Tibial nerve (tissue), 4 donors: Measurements from ENCODE around the gene PSME3IP1.

ENCODE experiments used
- EP300 ChIP-seq, 2 donors: sonication (generic); formaldehyde crosslinking; IDR thresholded peaks; one replicate each; pipeline ENCODE4 v1.6.1; 2017; ENCODE audit warnings: antibody characterized with exemption in 2 of 2, mild to moderate bottlenecking in 1 of 2
- POLR2A ChIP-seq, 2 donors: fragments of 450-650 bp; IDR thresholded peaks; one replicate each; pipeline ENCODE4 v1.6.1; 2017; ENCODE audit warnings: antibody characterized with exemption in 2 of 2, mild to moderate bottlenecking in 2 of 2, moderate library complexity in 2 of 2
- TF ChIP-seq, protein P1 (sequence below), 5 experiments: fragments of 200-600 bp in 3 of 5; fragments of 450-650 bp in 2 of 5; sonication (generic) in 3 of 5; IDR thresholded peaks; one replicate each; pipeline ENCODE4 v1.5.1; 2016 to 2019; ENCODE audit warnings: antibody characterized with exemption in 5 of 5, mild to moderate bottlenecking in 3 of 5, moderate library complexity in 2 of 5

GRCh38 chr16:57138281-57138935 lies 47.4 kb downstream of the PSME3IP1 start:
- TF ChIP-seq POLR2A (IDR thresholded peaks at IDR 0.05) (no peak), EP300 (IDR thresholded peaks at IDR 0.05) (no peak)
- TF ChIP-seq, protein P1, sequence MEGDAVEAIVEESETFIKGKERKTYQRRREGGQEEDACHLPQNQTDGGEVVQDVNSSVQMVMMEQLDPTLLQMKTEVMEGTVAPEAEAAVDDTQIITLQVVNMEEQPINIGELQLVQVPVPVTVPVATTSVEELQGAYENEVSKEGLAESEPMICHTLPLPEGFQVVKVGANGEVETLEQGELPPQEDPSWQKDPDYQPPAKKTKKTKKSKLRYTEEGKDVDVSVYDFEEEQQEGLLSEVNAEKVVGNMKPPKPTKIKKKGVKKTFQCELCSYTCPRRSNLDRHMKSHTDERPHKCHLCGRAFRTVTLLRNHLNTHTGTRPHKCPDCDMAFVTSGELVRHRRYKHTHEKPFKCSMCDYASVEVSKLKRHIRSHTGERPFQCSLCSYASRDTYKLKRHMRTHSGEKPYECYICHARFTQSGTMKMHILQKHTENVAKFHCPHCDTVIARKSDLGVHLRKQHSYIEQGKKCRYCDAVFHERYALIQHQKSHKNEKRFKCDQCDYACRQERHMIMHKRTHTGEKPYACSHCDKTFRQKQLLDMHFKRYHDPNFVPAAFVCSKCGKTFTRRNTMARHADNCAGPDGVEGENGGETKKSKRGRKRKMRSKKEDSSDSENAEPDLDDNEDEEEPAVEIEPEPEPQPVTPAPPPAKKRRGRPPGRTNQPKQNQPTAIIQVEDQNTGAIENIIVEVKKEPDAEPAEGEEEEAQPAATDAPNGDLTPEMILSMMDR (IDR thresholded peaks at IDR 0.05): no peak
